Activated CD4-positive, alpha-beta T cell treated with anti-CD3 and anti-CD28 coated beads for 36 hours (primary cell): Measurements from ENCODE around the gene SLC25A39. TPM values are rescaled to one million over a fixed set of nuclear protein-coding genes. Genes with fewer than 3 reads are reported as not detected.
"Not testable (repeated sequence)": the region's sequence is repeated elsewhere in the genome, so short reads cannot be mapped to it uniquely, and the experiment has no call there.

Experiments used
- ATAC-seq: fragments of 200-7000 bp; cut with Tn5 transposase; one replicate; pipeline ENCODE4 v1.10.0; 2021; ENCODE audit warnings: mild to moderate bottlenecking, moderate library complexity
- CTCF ChIA-PET: fragments of 350-600 bp; sonication (Branson Sonifier 250); formaldehyde crosslinking; loops from one replicate; lab custom pipeline; 2021; ENCODE audit warnings: antibody characterized with exemption; lab: Charles Lee
- POLR2A ChIA-PET: fragments of 350-600 bp; sonication (Branson Sonifier 250); formaldehyde crosslinking; loops from one replicate; lab custom pipeline; 2021; ENCODE audit warnings: antibody characterized with exemption, inconsistent platforms; lab: Charles Lee
- DNase-seq: peaks from one replicate; pipeline ENCODE4 v3.0.0-alpha.2; 2020
- H3K27ac Mint-ChIP-seq: one replicate; pipeline ENCODE4 v1.8.0; 2021; ENCODE audit warnings: mixed read lengths
- H3K27me3 Mint-ChIP-seq: one replicate; pipeline ENCODE4 v1.8.0; 2021; ENCODE audit warnings: mixed read lengths
- H3K36me3 Mint-ChIP-seq: one replicate; pipeline ENCODE4 v1.8.0; 2021; ENCODE audit warnings: low read depth, mixed read lengths
- H3K4me1 Mint-ChIP-seq: one replicate; pipeline ENCODE4 v1.8.0; 2021; ENCODE audit warnings: mixed read lengths
- H3K4me3 Mint-ChIP-seq: one replicate; pipeline ENCODE4 v1.8.0; 2021; ENCODE audit warnings: mild to moderate bottlenecking, moderate library complexity, mixed read lengths
- H3K9me3 Mint-ChIP-seq: one replicate; pipeline ENCODE4 v1.8.0; 2021; ENCODE audit warnings: low read depth, mixed read lengths
- intact Hi-C, 2 experiments: fragments of 100-400 bp; cut with DNase I in 1 of 2; cut with micrococcal nuclease in 1 of 2; formaldehyde crosslinking; loops; one replicate each; pipeline versions ENCODE4 v1.14.2 to v1.15.1; 2022 to 2024; cut with DNase I, micrococcal nuclease
- total RNA-seq, 2 experiments: library from RNA; stranded (reverse); gene quantifications; one replicate each; pipeline ENCODE4 v1.2.3, GENCODE V29; 2021

SLC25A39 gene
- total RNA-seq, 2 experiments from 2014 or later, result 127 to 129 TPM

GRCh38 chr17:44353672-44354331 lies 29.2 kb upstream of the SLC25A39 start:
- no peak for ATAC-seq
- H3K36me3 Mint-ChIP-seq, result peaks cover 3% of the 10 kb centered on the region
- ChIA-PET CTCF (interaction anchor here (0.6 to 3.3 kb wide), 12 partner anchors 8 to 152 kb away, joined by 3 to 19 read pairs (median 3); partner anchors contain the start of genes FAM171A2 and GRN), POLR2A (interaction anchor here (0.6 kb wide), 1 partner anchor 37 kb away, joined by 5 read pairs; no protein-coding TSS in a partner anchor)
- no peaks in the 10 kb centered on the region for H3K4me1 Mint-ChIP-seq
- no peaks in the 10 kb centered on the region for H3K9me3 Mint-ChIP-seq
- H3K27me3 Mint-ChIP-seq, result no peaks in the 10 kb centered on the region
- no peak overlapping the region for H3K27ac Mint-ChIP-seq
- H3K4me3 Mint-ChIP-seq, result peak overlapping the region; percentile 23
- DNase-seq, result peak; percentile 43
- intact Hi-C loops, result no loop called here

DNA sequence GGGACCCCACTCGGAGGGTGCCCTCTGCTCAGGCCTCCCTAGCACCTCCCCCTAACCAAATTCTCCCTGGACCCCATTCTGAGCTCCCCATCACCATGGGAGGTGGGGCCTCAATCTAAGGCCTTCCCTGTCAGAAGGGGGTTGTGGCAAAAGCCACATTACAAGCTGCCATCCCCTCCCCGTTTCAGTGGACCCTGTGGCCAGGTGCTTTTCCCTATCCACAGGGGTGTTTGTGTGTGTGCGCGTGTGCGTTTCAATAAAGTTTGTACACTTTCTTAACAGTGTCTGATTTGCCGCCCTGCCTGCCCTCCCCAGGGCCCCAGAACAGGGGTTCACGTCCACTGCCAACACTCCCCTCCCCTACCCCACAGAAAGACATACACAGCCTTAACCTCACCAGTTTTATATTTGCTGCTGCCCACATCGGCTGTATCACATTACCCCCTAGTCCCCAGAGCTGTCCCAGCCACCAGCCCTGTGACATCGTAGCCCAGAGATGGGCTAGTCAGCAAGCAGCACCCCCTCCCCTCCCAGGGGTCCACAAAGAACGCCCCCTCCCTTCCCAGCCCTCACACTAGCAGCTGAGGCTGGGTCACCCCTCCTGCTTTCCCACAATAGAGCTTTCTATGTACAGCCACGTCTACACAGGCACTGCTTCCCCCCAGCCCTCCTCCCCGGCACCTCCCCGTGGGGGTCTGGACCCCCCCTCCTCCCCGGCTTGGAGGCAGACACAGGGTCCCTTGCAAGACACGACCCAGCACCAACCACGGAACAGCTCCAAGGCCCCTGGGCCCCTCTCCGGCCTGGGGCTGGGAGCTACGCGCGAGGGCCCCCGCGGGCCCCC lies 28.4 kb upstream of the SLC25A39 start:
- H3K27me3 Mint-ChIP-seq, result no peaks in the 10 kb centered on the region

DNA sequence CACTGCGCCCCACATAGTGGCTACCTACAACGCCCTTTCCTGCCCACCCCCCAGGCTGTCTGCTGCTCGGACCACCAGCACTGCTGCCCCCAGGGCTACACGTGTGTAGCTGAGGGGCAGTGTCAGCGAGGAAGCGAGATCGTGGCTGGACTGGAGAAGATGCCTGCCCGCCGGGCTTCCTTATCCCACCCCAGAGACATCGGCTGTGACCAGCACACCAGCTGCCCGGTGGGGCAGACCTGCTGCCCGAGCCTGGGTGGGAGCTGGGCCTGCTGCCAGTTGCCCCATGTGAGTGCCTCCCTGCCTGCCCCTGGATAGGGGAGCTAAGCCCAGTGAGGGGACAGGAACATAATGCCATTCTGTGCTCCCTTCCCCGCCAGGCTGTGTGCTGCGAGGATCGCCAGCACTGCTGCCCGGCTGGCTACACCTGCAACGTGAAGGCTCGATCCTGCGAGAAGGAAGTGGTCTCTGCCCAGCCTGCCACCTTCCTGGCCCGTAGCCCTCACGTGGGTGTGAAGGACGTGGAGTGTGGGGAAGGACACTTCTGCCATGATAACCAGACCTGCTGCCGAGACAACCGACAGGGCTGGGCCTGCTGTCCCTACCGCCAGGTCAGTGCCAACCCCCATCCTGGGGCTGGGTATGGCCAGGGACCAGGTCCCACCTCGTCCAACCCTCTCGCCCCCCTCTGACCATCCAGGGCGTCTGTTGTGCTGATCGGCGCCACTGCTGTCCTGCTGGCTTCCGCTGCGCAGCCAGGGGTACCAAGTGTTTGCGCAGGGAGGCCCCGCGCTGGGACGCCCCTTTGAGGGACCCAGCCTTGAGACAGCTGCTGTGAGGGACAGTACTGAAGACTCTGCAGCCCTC lies 27.6 kb upstream of the SLC25A39 start:
- intact Hi-C loops, result no loop called here
- H3K27me3 Mint-ChIP-seq, result no peaks in the 10 kb centered on the region
- ChIA-PET CTCF (interaction anchor here (0.6 to 3.9 kb wide), 7 partner anchors 9 to 566 kb away, joined by 3 to 25 read pairs (median 5); partner anchors contain the start of gene FAM171A2), POLR2A (no interaction called here)
- ATAC-seq (no peak), DNase-seq (no peak)
- no peak overlapping the region for H3K4me3 Mint-ChIP-seq
- peaks cover 3% of the 10 kb centered on the region for H3K36me3 Mint-ChIP-seq
- no peaks in the 10 kb centered on the region for H3K9me3 Mint-ChIP-seq
- no peaks in the 10 kb centered on the region for H3K4me1 Mint-ChIP-seq
- H3K27ac Mint-ChIP-seq, result no peak overlapping the region

More for the DNA sequence above, 28.4 kb upstream of the SLC25A39 start:
- DNase-seq, result no peak
- intact Hi-C loops, result no loop called here
- Mint-ChIP-seq H3K27ac (no peak overlapping the region), H3K4me1 (no peaks in the 10 kb centered on the region), H3K36me3 (peaks cover 3% of the 10 kb centered on the region), H3K9me3 (no peaks in the 10 kb centered on the region), H3K4me3 (peak overlapping the region; percentile 27)
- ATAC-seq, result no peak
- ChIA-PET CTCF (interaction anchor here (0.5 to 3.3 kb wide), 8 partner anchors 7 to 152 kb away, joined by 3 to 19 read pairs (median 6); partner anchors contain the start of genes FAM171A2 and GRN), POLR2A (interaction anchor here (0.6 kb wide), 1 partner anchor 36 kb away, joined by 5 read pairs; no protein-coding TSS in a partner anchor)

DNA sequence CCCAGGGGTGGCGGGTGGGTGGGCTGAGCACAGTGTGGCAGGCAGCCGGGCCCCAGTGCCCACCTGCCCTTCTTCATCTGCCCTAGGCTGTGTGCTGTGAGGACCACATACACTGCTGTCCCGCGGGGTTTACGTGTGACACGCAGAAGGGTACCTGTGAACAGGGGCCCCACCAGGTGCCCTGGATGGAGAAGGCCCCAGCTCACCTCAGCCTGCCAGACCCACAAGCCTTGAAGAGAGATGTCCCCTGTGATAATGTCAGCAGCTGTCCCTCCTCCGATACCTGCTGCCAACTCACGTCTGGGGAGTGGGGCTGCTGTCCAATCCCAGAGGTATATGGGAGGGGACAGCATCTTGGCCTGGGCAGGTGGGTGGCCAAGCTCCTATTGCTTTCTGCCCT lies 26.8 kb upstream of the SLC25A39 start:
- ChIA-PET CTCF (interaction anchor here (0.5 to 3.9 kb wide), 13 partner anchors 10 to 261 kb away, joined by 3 to 25 read pairs (median 3); partner anchors contain the start of gene FAM171A2), POLR2A (no interaction called here)
- H3K4me3 Mint-ChIP-seq, result no peak overlapping the region
- H3K27me3 Mint-ChIP-seq, result no peaks in the 10 kb centered on the region
- intact Hi-C loops, result no loop called here
- H3K4me1 Mint-ChIP-seq, result no peaks in the 10 kb centered on the region
- H3K36me3 Mint-ChIP-seq, result peaks cover 3% of the 10 kb centered on the region
- H3K9me3 Mint-ChIP-seq, result no peaks in the 10 kb centered on the region
- no peak overlapping the region for H3K27ac Mint-ChIP-seq
- DNase-seq, result no peak
- no peak for ATAC-seq

DNA sequence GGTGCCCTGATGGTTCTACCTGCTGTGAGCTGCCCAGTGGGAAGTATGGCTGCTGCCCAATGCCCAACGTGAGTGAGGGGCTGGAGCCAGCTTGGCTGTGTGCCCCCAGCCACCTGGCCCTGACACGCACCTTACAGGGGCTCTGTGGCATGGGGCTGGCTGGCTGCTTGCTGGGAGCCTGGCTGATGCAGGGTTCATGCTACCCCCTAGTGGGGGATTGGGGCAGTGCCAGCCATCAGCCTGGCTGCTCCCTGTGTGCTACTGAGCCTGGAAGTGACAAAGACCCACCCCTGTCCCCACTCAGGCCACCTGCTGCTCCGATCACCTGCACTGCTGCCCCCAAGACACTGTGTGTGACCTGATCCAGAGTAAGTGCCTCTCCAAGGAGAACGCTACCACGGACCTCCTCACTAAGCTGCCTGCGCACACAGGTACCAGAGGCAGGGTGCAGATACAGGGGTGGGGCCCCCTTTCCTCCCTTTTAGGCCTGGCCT lies 26.2 kb upstream of the SLC25A39 start:
- intact Hi-C loops, result loop anchor here in 1 of 2 experiments (1.0 kb wide), 1 partner anchor 140 kb away; no protein-coding TSS in a partner anchor
- no peaks in the 10 kb centered on the region for H3K27me3 Mint-ChIP-seq
- peaks cover 3% of the 10 kb centered on the region for H3K36me3 Mint-ChIP-seq
- ChIA-PET CTCF (interaction anchor here (0.5 to 3.9 kb wide), 16 partner anchors 9 to 261 kb away, joined by 3 to 25 read pairs (median 3); partner anchors contain the start of gene FAM171A2), POLR2A (interaction anchor here (0.5 kb wide), 1 partner anchor 19 kb away, joined by 3 read pairs; no protein-coding TSS in a partner anchor)
- DNase-seq, result peak; percentile 86
- peaks cover 4% of the 10 kb centered on the region for H3K4me1 Mint-ChIP-seq
- H3K9me3 Mint-ChIP-seq, result no peaks in the 10 kb centered on the region
- H3K27ac Mint-ChIP-seq, result no peak overlapping the region
- ATAC-seq, result peak; percentile 86
- no peak overlapping the region for H3K4me3 Mint-ChIP-seq

GRCh38 chr17:44349553-44350070 lies 25.0 kb upstream of the SLC25A39 start:
- ChIA-PET POLR2A (no interaction called here), CTCF (interaction anchor here (1.0 to 3.9 kb wide), 7 partner anchors 12 to 163 kb away, joined by 3 to 25 read pairs (median 4); partner anchors contain the start of gene FAM171A2)
- peaks cover 11% of the 10 kb centered on the region for H3K4me1 Mint-ChIP-seq
- H3K27me3 Mint-ChIP-seq, result no peaks in the 10 kb centered on the region
- no peak overlapping the region for H3K4me3 Mint-ChIP-seq
- H3K27ac Mint-ChIP-seq, result no peak overlapping the region
- no peaks in the 10 kb centered on the region for H3K9me3 Mint-ChIP-seq
- H3K36me3 Mint-ChIP-seq, result peaks cover 3% of the 10 kb centered on the region
- intact Hi-C loops, result loop anchor here in 1 of 2 experiments (1.0 kb wide), 1 partner anchor 139 kb away; no protein-coding TSS in a partner anchor
- ATAC-seq (no peak), DNase-seq (no peak)

DNA sequence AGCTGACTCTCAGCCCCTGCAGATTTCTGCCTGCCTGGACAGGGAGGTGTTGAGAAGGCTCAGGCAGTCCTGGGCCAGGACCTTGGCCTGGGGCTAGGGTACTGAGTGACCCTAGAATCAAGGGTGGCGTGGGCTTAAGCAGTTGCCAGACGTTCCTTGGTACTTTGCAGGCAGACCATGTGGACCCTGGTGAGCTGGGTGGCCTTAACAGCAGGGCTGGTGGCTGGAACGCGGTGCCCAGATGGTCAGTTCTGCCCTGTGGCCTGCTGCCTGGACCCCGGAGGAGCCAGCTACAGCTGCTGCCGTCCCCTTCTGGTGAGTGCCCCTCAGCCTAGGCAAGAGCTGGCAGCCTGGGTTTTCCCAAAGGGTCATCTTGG lies 24.4 kb upstream of the SLC25A39 start:
- POLR2A ChIA-PET, result no interaction called here

GRCh38 chr17:44348234-44348987 lies 23.8 kb upstream of the SLC25A39 start:
- H3K36me3 Mint-ChIP-seq, result peaks cover 3% of the 10 kb centered on the region

More for the DNA sequence above, 24.4 kb upstream of the SLC25A39 start:
- H3K27ac Mint-ChIP-seq, result no peak overlapping the region
- no peaks in the 10 kb centered on the region for H3K9me3 Mint-ChIP-seq
- CTCF ChIA-PET, result interaction anchor here (3.9 kb wide), 1 partner anchor 139 kb away, joined by 19 read pairs; no protein-coding TSS in a partner anchor
- peaks cover 3% of the 10 kb centered on the region for H3K36me3 Mint-ChIP-seq
- no peak for ATAC-seq
- peaks cover 11% of the 10 kb centered on the region for H3K4me1 Mint-ChIP-seq
- no peak for DNase-seq
- no peaks in the 10 kb centered on the region for H3K27me3 Mint-ChIP-seq
- H3K4me3 Mint-ChIP-seq, result no peak overlapping the region
- intact Hi-C loops, result no loop called here

GRCh38 chr17:44347206-44348055 lies 22.8 kb upstream of the SLC25A39 start:
- intact Hi-C loops, DNase-seq, H3K4me3 Mint-ChIP-seq, H3K36me3 Mint-ChIP-seq, ATAC-seq, H3K9me3 Mint-ChIP-seq, H3K27ac Mint-ChIP-seq, H3K27me3 Mint-ChIP-seq: not testable (repeated sequence)
- ChIA-PET CTCF (interaction anchor here (0.6 to 1.4 kb wide), 6 partner anchors 13 to 469 kb away, joined by 3 to 5 read pairs (median 4); no protein-coding TSS in a partner anchor), POLR2A (interaction anchor here (0.9 kb wide), 1 partner anchor 138 kb away, joined by 3 read pairs; no protein-coding TSS in a partner anchor)
- H3K4me1 Mint-ChIP-seq, result peaks cover 11% of the 10 kb centered on the region

More at GRCh38 chr17:44348234-44348987, 23.8 kb upstream of the SLC25A39 start:
- H3K9me3 Mint-ChIP-seq, result no peaks in the 10 kb centered on the region
- CTCF ChIA-PET, result interaction anchor here (0.8 to 3.9 kb wide), 4 partner anchors 12 to 138 kb away, joined by 4 to 19 read pairs (median 5); no protein-coding TSS in a partner anchor
- peaks cover 11% of the 10 kb centered on the region for H3K4me1 Mint-ChIP-seq
- DNase-seq, result no peak
- POLR2A ChIA-PET, result interaction anchor here (0.9 kb wide), 1 partner anchor 139 kb away, joined by 3 read pairs; no protein-coding TSS in a partner anchor
- no peak overlapping the region for H3K4me3 Mint-ChIP-seq
- no peak overlapping the region for H3K27ac Mint-ChIP-seq
- no peak for ATAC-seq
- intact Hi-C loops, result no loop called here
- H3K27me3 Mint-ChIP-seq, result no peaks in the 10 kb centered on the region
